ENCODE data around the gene ARHGAP11A. TPM values are rescaled to one million over a fixed set of nuclear protein-coding genes. Genes with fewer than 3 reads are reported as not detected.

ARHGAP11A gene
- total RNA-seq, 1 donor from 2014 or later, result 1.7 TPM

DNA sequence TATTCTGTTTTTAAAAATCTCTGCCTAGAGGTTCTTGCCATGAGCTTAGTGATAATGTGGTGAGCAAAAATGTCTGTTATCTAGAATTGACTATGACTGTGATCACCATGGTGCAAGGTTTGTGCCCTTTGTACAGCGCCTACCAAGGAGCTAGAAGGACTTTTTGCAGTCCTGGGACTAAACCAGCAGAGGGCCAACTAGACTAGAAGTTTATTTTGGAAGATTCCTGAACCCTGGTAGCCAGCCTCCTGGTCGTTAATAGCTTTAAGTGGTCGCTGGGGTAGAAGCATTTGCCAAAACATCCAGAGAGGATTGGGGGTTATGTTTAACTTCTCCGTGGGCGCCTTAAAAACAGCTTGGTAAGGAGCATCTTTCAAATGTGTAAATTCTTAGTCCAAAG is 34.0 kb downstream of the ARHGAP11A start:
- intact Hi-C loops (cut with DNase I), result no loop called here
- DNase-seq (ENCODE audit: missing footprints) (no peak), ATAC-seq (no peak)

DNA sequence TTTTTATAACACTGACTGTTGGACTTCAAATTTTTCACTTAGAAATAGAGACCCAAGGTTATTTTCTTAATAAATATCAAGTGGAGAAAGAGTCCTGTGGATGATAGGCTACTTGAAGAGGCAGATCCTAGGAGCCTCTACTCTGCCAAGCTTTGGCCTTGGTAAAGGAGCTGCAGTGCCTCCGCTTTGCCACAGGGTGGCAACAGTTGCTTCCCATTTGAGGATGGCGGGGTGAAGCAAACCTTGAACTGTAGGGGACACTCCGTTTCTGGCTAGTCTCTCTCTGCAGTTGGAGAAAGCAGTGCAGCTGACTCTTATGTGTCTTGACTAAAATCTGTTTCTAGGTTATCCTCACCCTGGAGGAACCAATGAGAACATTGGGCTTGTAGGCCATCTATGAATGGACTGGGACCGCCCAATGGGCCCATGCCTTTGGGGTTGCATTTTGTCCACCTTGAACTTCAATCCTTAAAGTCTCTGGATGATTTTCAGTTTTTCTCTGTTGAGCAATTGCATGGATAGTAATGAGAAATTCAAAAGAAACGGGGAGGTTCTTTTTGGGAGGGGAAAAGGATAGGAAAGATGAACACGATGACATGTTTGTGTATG is 36.0 kb downstream of the ARHGAP11A start:
- intact Hi-C loops (cut with DNase I), result loop anchor here (10.0 kb wide), 1 partner anchor 483 kb away; no protein-coding TSS in a partner anchor
- ATAC-seq (no peak), DNase-seq (ENCODE audit: missing footprints) (no peak)

DNA sequence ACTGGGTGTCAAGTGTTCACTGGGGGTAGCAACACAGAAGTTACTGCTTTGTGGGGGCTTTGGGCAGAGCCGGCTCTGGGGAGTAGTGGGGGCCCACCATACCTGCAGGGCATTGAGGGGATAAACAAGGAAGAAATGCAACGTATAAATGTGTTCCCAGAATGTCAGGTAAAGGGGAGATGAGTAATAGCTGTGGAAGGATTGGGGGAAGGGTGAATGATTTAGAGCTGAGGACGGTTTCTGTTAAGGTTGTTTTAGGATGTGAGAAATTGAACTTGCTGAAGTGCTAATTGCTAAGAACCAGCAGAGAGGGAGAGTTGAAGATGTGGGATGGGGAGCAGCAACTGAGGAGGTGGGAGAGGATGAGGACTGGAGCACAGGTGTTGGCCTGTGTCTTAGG is 36.9 kb downstream of the ARHGAP11A start:
- DNase-seq (ENCODE audit: missing footprints) (no peak), ATAC-seq (no peak)
- intact Hi-C loops (cut with DNase I), result loop anchor here (10.0 kb wide), 1 partner anchor 483 kb away; no protein-coding TSS in a partner anchor

GRCh38 chr15:32656091-32656490 is 40.8 kb downstream of the ARHGAP11A start:
- DNase-seq (ENCODE audit: missing footprints) (no peak), ATAC-seq (no peak)
- intact Hi-C loops (cut with DNase I), result loop anchor here (10.0 kb wide), 1 partner anchor 479 kb away; no protein-coding TSS in a partner anchor

DNA sequence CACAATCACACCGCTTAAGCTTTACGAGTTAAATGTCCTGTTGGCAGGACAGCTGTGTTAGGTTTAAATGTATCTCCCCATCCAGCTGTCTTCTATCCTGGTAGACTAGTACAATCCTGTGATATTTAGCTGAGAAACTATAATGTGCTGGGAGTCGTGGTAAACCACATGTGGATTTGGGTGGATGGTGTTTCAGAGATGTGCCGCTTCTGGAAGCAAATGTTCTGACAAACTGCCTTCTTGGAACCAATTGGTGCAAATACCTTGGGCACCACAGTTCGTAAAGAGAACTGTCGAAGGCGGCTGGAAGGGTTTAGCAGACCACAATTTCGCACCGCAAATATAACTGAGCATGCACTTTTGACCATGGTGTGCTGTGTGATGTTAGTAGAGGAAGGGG is 41.2 kb downstream of the ARHGAP11A start:
- intact Hi-C loops (cut with DNase I), result loop anchor here (10.0 kb wide), 1 partner anchor 478 kb away; no protein-coding TSS in a partner anchor

DNA sequence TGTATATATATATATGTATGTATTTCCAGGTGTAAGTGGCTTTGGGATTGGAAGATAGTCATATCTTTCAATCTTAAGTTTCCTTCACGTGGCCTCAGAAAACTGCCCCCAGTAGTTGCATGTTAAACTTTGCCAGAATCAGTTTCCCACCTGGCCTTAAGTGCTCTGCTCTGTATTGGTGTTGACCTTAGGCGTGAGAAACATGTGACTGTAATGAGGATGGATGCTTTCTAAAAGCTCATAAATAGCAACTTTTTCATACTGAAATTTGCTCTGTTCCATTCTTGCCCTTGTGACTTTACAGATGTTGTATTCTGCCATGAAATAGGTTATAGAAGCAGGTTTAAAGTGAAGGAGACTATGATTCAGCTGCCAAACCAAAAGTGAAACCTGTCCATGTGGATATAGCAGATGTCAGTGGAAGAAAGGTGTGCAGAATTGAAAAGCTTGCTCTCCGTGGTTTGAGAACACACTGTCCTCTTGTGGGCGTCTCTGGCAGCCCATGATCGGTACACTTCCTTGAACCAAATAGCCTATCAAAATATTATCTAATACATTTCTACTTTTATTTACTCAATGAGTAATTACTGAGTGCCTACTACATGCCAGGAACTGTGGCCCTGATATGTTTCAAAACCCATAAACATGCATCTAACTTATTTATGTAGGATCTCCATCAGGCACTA is 42.0 kb downstream of the ARHGAP11A start:
- no peak for ATAC-seq
- intact Hi-C loops (cut with DNase I), result loop anchor here (10.0 kb wide), 1 partner anchor 477 kb away; no protein-coding TSS in a partner anchor
- no peak for DNase-seq (ENCODE audit: missing footprints)

More for the DNA sequence above, 41.2 kb downstream of the ARHGAP11A start:
- ATAC-seq (no peak), DNase-seq (ENCODE audit: missing footprints) (no peak)

DNA sequence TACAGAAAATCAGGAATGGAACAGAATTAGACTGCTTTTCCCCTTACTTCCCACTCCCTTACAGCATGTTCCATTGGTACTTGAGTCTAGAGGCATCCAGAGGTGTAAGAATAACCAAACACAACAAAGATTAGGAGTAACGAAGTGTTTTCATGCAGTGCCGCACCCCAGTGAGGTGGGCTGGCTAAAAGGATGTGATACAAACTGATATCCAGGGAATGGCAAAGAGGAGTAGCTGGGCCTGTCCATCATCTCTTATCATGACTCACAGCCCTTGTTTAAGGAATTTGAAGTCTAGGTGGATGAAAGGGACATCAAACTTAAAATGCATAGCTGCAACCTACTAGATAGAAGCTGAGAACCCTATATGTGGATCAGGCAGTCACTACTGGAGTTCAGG is 42.6 kb downstream of the ARHGAP11A start:
- no peak for ATAC-seq
- intact Hi-C loops (cut with DNase I), result loop anchor here (10.0 kb wide), 1 partner anchor 477 kb away; no protein-coding TSS in a partner anchor
- DNase-seq (ENCODE audit: missing footprints), result no peak

- peak; percentile 54 for ATAC-seq
Observed at GRCh38 chr15:32659340-32660155, 44.2 kb downstream of the ARHGAP11A start.

DNA sequence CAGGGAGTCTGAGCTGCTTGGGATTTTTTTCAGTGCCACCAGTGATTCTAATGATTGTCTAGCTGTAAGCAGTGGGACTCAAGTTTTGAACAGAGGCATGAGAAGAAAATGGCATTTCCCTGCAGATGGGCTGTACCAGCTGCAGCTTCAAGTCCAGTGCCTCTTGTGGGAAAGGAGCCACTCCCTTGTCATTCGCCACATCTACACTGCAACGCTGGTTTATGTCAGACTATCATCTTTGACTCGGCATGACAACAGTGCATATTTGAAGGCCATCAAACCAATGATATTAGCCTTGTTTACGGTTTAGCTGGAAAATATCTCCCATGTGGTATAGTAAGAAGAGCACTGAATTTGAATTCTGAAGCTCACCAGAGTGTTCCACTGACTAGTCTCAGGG is 48.4 kb downstream of the ARHGAP11A start:
- intact Hi-C loops (cut with DNase I), result loop anchor here (2.0 to 10.0 kb wide), 2 partner anchors 291 to 331 kb away; no protein-coding TSS in a partner anchor
- DNase-seq (ENCODE audit: missing footprints) (no peak), ATAC-seq (no peak)

More at GRCh38 chr15:32659340-32660155, 44.2 kb downstream of the ARHGAP11A start:
- intact Hi-C loops (cut with DNase I), result loop anchor here (10.0 kb wide), 2 partner anchors 295 to 475 kb away; no protein-coding TSS in a partner anchor
- no peak for DNase-seq (ENCODE audit: missing footprints)

- intact Hi-C loops (cut with DNase I), result loop anchor here (10.0 kb wide), 1 partner anchor 290 kb away; no protein-coding TSS in a partner anchor
- ATAC-seq (no peak), DNase-seq (ENCODE audit: missing footprints) (no peak)
Observed at GRCh38 chr15:32664796-32665195, 49.5 kb downstream of the ARHGAP11A start.

- no peak for ATAC-seq
- no peak for DNase-seq (ENCODE audit: missing footprints)
- intact Hi-C loops (cut with DNase I), result loop anchor here (10.0 kb wide), 1 partner anchor 287 kb away; no protein-coding TSS in a partner anchor
Observed at GRCh38 chr15:32667321-32667720, 52.0 kb downstream of the ARHGAP11A start.

GRCh38 chr15:32668942-32669341 is 53.6 kb downstream of the ARHGAP11A start:
- no peak for DNase-seq (ENCODE audit: missing footprints)
- no peak for ATAC-seq
- intact Hi-C loops (cut with DNase I), result loop anchor here (10.0 kb wide), 1 partner anchor 286 kb away; no protein-coding TSS in a partner anchor

DNA sequence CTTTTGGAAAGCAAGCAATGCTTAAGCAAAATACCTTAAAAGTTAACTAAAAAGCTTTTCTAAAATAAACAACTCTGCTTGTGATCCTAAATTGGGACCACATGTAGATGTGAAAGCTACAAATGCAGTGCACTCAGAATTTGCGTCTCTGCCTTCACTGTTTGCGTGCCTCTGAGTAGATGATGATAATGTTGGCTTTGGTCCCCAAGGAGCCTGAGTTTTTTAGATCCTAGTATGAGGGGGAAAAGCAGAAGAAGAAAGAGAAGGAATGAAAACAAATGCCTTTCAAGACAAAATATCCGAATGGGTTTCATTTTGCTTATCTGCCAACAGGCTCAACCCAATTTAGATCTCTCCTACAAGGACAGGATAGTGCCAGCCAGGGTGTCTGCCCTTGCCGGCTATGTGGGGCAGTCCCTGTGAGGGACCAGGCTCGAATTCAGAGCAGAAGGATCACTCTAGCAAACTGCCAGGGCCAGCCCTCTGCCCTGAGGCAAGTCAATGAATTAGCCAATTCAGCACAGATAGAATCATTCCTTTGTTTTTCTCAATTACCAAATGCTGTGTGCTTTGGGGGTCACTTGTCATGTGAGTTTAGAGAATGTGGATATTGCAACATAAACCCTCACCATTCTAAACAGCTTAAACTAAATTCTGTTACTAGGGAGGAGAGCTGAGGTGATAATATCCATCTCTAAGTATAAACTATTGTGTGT is 54.8 kb downstream of the ARHGAP11A start:
- no peak for DNase-seq (ENCODE audit: missing footprints)
- intact Hi-C loops (cut with DNase I), result loop anchor here (10.0 kb wide), 1 partner anchor 285 kb away; no protein-coding TSS in a partner anchor
- ATAC-seq, result peak; percentile 46

DNA sequence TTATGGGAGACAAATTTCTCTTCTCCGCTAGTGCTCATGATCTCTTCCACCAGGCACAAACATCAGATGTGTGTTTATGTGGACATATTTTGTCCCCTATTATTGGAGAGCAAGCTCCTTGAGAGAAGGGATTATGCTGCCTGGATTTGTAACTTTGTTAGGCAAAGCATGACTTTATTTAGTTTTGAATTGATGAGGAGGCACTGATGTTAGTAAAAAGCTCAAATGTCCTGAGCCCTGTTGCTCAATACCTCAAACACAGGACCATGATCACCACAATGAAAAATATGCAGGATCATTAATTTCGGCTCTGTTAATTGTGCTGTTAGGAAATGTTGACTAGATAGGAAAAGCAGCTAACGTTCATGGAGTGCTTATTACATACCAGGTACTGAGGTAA is 55.3 kb downstream of the ARHGAP11A start:
- intact Hi-C loops (cut with DNase I), result no loop called here
- ATAC-seq, result no peak
- DNase-seq (ENCODE audit: missing footprints), result no peak

DNA sequence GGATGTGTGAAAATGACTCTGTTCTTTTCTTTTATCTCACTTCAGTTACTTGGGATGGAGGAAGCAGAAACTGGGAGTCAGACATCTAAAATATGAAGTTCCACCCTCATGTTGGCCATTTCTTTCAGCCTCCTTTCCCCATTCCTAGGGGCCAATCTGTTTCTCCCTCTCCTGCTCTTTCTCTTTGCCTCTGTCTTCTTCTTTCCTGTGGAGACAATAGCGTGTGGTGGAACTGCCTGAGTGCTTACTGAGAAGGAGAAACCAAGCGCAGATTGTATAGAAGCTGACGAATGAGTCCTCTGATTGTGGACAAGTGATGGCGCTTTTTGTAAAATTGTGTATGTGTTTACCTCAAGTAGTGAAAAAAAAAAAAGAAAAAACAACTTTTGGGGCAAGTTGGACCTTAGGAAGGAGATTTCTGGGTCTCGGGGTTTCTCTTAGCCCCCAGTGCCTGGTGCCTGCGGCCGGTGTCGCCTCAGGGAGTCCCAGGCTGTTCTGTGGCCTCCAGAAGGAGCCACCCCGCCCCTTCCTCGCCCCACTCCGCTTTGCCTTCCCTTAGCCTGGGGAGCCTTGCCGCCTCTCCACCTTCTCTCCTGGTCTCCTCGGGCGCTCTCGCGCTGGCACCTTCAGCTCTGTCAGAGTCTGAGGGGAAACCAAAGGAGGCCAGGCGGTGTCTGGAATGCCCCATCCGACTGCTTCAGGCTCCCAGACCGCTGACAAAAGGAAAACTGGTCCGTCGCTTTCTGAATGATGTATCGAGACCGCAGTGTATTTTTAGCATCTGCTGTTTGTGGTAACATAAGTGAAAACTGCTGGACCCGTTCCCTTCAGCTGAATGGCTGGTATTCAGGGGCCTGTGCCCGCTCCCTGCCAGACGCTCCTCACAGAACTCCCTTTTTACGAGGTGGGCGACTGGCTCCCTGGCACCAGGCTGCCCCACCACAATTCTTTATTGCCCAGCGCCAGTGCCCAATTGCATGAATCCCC is 56.3 kb downstream of the ARHGAP11A start:
- no peak for ATAC-seq
- no peak for DNase-seq (ENCODE audit: missing footprints)
- intact Hi-C loops (cut with DNase I), result no loop called here

DNA sequence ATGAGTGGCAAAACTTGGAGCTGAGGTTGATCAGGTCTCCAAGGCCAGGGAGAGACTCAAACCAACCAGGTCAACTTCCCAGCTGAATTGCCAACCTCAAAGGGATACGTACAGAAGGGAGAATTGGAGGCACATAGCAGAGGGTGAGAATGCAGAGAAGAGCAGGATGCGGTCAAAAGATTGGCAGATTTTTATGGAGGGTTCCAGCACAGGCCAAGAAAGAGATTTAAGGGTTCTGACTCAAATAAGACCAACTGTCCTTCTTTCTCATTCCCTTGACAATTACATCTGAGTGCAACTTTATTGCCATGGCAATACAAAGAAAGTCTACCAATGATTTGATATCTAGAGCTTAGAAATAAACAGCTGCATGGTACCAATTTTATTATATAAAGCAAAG is 59.4 kb downstream of the ARHGAP11A start:
- intact Hi-C loops (cut with DNase I), result no loop called here
- ATAC-seq (no peak), DNase-seq (ENCODE audit: missing footprints) (no peak)

DNA sequence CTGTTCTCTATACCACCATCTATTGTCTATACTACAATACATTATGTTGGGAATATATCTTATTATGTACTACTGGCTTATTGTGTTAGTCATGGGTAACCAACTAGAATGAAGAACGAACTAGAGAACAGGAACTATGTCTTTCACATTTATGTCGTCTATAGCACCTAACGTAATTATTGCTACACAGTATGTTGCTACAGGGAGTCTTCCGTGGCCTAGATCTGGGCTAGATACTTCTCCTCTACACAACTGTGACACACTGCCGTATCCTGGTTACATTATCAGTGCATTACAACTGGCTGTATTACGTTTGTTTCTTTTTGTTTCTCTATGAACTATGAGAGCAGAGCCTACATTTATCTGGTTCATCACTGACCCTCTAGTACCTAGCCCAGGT is 60.2 kb downstream of the ARHGAP11A start:
- intact Hi-C loops (cut with DNase I), result no loop called here
- DNase-seq (ENCODE audit: missing footprints), result no peak
- no peak for ATAC-seq

Measured in Right ventricle myocardium inferior (tissue), 1 donor.